HG02623 (cell line): ENCODE data around the gene XPO1.
A peak's percentile ranks its signal among the peaks of the same experiment; 100 is the strongest.
"Not testable (repeated sequence)": the region's sequence is repeated elsewhere in the genome, so short reads cannot be mapped to it uniquely, and the experiment has no call there.

Experiments used
- ATAC-seq: cut with Tn5 transposase; IDR thresholded peaks from one replicate; pipeline ENCODE4 v1.9.1; 2021; ENCODE audit warnings: moderate library complexity; ENCODE audit not compliant: unreplicated experiment

Gene XPO1

GRCh38 chr2:61535449-61535848 lies 2.7 kb downstream of the XPO1 start:
- ATAC-seq: no peak

- ATAC-seq: no peak
Measured at GRCh38 chr2:61534926-61535325, 3.2 kb downstream of the XPO1 start.

- ATAC-seq: no peak
Measured at GRCh38 chr2:61530749-61531148, 7.4 kb downstream of the XPO1 start.

DNA sequence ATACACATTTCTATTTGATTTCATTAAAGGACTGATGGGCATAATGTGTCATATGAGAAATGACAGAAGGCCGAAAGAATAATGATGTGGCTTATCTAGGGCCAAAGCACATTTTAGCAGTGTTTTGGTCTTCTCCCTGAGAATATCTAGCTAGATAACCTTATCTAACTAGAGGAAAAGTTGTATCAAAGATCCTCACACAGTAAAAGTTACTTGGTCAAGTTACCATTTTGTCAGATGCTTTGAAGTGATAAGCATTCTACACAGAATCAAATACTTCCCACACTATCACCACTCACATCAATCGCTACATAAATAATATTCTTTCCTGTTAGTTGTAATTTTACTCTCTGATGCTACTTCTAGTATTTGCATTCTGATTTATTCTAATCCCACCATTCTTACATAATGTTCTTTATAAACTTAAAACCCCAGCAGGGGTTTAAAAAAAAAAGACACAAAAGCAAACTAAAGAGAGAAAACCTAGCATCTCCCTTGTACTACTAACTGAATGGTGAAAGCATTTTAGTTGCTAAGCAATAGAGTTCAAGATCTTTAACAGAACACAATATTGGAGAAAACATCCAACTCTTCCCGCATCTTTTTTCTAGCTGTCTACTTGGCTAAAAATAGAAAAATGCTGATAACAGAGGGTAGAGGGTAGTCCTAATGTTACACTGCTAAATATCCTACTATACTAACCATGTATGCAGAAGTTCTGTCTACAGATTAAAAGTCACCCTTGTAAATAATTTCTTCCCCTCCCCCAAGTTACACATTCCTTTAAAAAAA lies 8.0 kb downstream of the XPO1 start:
- ATAC-seq: no peak

DNA sequence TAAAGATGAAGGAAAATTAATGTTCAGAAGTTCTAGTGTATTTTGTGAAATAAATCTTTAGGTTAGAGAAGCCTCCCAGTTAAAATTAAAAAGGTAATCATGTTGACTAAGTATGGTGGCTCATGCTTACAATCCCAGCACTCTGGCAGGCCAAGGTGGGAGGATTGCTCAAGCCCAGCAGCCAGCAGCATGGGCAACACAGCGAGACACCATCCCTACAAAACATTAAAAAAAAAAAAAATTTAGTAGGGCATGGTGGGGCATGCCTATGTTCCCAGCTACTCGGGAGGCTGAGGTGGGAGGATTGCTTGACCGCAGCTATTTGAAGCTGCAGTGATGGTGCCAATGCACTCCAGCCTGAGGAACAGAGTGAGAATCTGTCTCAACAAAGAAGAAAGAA lies 17.9 kb downstream of the XPO1 start:
- no peak for ATAC-seq

GRCh38 chr2:61512768-61513398 lies 25.3 kb downstream of the XPO1 start:
- no peak for ATAC-seq

GRCh38 chr2:61510674-61511671 lies 27.2 kb downstream of the XPO1 start:
- no peak for ATAC-seq

DNA sequence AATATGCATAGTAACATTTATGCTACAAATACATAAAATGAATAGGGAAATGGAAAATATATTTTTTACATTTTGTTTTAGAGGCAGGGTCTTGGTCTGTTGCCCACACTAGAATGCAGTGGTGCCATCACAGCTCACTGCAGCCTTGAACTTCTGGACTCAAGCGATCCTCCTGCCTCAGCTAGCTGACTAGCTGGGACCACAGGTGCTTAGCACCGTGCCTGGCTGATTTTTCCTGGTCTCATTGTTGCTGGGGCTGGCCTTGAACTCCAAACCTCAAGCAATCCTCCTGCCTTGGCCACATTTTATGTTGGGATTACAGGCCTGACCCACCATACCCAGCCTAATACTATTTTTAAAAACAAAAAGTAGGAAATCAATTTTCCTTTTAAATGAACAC lies 33.2 kb downstream of the XPO1 start:
- ATAC-seq: no peak

DNA sequence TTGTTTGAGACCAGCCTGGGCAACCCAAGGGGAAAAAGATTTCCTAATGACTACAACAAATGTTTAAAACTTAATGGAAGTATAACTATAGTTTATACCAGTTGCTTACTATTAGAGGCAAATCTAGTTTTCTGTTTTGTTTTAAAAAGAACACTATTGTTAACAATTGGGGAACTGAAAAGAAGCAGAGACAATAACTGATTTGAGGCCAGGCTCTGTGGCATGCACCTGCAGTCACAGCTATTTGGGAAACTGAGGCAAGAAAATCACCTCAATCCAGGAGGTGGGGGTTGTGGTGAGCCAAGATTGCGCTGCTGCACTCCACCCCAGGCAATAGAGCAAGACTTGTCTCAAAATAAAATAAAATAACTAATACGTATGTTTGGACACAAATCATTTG lies 39.1 kb downstream of the XPO1 start:
- ATAC-seq: no peak

DNA sequence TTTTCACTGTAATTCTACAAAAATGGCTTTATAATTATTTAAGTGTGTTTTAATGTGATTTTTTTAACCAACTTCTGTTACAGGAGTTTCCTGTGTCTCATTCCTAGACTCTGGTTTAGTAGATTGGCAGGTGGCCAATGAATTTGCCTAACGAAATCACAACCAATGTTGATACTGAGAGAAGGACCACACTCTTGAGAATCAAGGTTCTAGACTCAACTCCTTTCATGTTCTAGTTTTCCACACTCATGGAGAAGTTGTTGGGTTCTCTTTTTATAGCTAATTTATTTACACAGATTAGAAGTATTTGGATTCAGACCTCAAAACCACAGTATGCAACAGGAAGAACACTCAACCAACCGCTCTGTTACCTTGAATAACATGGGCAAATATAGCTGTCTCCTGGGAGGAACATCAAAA lies 44.6 kb downstream of the XPO1 start:
- no peak for ATAC-seq

GRCh38 chr2:61492476-61492875 lies 45.7 kb downstream of the XPO1 start:
- no peak for ATAC-seq

GRCh38 chr2:61485281-61485680 lies 52.9 kb downstream of the XPO1 start:
- ATAC-seq: no peak

GRCh38 chr2:61478086-61478485 lies 60.1 kb downstream of the XPO1 start:
- ATAC-seq: no peak

DNA sequence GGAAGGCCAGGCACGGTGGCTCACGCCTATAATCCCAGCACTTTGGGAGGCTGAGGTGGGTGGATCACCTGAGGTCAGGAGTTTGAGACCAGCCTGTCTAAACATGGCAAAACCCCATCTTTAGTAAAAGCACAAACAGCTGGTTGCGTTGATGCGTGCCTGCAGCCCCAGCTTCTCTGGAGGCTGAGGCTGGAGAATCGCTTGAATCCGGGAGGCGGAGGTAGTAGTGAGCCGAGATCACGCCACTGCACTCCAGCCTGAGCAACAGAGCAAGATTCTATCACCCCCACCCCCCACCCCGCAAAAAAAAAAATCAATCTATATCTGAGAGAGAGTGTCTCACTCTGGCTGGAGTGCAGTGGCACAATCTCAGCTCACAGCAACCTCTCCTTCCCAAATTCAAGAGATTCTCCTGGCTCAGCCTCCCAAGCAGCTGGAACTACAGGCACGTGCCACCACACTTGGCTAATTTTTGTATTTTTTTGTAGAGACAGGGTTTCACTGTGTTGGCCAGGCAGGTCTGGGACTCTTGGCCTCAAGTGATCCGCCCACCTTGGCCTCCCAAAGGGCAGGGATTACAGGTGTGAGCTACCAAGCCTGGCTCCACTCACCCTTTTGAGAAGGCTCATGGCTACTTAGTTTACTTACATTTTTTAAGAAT lies 61.1 kb downstream of the XPO1 start:
- ATAC-seq: not testable (repeated sequence)

DNA sequence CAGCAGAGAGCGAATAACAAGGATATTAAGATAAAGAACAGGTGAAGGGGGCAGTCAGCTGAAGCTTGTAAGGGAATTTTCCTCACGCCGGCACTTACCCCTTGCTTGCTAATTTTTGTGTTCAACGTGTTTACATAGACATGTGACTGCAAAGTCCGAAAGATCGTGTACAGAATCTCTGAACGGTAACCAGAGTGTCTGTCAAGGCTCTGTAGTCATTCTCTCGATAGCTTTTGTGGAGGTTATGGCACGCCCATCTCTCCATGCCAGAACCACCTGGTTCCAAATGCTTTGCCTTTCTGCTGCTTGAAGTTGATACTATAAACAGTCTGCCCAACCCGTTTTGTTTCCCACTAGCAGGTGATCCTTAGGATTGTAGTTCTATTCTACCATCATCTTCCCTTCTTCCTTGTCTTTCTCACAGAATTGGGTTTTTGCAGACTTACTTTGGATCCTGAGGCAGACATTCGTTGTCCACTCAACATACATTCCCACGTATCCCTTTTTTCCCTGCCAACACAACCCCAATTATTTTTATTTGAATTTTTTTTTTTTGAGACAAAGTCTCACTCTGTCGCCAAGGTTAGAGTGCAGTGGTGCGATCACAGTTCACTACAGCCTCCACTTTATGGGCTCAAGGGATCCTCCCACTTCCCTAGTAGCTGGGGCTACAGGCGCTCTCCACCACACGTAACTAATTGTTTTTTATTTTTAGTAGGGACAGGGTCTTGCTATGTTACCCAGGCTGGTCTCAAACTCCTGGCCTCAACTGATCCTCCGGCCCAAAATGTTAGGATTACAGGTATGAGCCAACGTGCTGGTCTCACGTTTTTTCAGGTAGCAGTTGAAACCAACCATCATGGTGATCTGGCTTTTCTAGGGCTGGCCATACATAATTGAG lies 66.0 kb downstream of the XPO1 start:
- ATAC-seq: no peak

DNA sequence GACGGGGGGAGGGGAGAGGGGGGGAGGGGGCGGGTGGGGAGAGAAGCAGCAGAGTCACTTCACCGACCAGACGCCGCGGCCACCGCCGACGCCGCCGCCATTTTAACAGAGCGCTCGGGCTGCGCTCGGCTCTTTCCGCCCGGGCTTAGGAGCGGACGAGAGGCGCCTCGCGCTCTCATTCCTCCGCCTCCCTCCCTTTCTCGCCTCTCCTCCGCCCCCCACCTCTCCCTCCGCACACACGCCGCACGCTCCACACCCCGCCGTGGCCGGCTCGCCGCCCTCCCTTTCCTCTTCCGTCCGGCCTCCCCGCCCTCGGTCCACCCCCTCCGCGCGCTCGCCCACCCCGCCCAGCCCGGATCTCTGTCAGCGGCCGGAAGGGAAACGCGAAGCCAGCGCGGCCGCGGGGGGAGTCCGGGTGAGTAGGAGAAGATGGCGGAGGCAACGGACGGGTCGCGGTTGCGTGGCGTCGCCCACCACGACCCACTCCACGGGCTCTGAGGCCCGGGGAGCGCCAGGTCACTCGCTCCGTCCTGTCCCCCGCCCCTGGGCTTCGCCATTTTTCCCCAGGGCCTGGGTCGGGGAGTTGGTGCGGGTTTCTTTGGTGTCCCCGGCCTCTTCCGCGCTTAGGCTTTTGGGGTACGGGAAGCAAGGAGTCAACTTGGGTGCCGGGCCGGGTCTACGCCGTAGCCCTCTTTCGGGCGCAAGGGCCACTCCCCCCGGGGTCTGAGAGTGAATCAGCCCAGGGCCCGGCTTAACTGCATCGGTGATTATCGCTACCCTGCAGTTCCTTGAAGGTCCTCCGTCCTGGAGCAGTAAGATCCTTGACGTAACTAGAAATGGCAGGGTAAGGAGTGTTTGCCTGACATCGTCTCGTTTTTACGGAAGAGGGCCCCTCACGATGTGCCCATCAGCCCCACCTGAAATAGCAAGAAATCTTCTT lies 66.9 kb downstream of the XPO1 start, which contains the start of gene USP34:
TSS of gene USP34 (minus strand) at position 123 of the 940 bp plus-strand sequence. CDS start 395 bp downstream, outside the sequence.
- peak; percentile 81 for ATAC-seq

DNA sequence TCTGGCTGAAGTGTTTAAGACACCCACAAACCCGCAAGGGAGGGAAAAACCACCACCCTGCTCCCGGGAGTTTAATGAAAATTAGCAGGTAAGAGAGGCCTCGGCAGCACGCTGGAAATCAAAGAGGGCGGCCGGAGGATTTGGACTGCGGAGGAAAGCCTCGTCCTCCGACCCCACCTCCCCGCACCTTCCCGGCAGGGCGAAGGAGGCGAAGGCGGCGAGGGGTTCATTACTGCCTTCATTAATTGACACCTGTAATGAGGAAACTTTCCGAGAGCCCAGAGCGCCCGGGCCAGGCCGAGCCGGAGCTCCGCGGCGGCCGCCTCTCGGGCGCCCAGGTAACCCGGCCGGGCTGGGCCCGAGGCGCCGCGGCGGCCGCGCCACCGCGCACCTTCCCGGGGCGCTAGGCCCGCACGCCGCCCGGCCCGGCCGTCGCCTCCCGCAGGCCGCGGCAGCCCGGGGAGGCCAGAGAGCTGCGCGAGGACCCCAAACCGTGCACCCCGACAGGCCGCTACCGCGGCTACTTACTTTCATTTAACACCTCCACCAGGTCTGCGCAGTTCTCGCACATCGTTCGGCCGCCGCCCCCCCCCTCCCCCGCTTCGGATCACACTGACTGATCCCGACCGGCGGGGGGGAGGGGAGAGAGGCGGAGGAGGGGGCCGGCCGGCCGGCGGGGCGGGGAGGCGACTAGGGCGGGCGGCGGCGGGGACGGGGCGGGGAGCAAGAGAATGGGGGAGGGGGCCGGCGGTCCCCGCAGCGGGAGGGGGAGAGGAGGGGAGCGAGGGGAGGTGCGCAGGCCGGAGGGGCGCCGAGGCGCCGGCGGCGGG lies 67.8 kb downstream of the XPO1 start:
- ATAC-seq: peak; percentile 24
